GM08714 (cell line): Measurements from ENCODE around the gene JAG1.
A peak's percentile ranks its signal among the peaks of the same experiment; 100 is the strongest.

Experiments used
- H3K4me3 ChIP-seq: fragments of 200-500 bp; sonication (Bioruptor generic); 2 replicates; pipeline ENCODE4 v1.5.1; 2014; ENCODE audit warnings: mild to moderate bottlenecking, low read length, inconsistent platforms
- ZNF274 ChIP-seq: IDR thresholded peaks from 2 replicates; pipeline ENCODE4 v1.6.1; 2012; ENCODE audit warnings: mild to moderate bottlenecking, low read depth, low read length

Gene JAG1

GRCh38 chr20:10673842-10674683 lies at the start of gene JAG1:
Gene JAG1 (minus strand): TSS chr20:10673999. CDS start chr20:10673530, 469 bp downstream.
- peak within 1 kb of the TSS; percentile 81 for H3K4me3 ChIP-seq
- TF ChIP-seq ZNF274: no peak

GRCh38 chr20:10721976-10722375 lies 48.2 kb upstream of the JAG1 start:
- TF ChIP-seq ZNF274: no peak
- H3K4me3 ChIP-seq: no peak overlapping the region

GRCh38 chr20:10721137-10721896 lies 47.5 kb upstream of the JAG1 start:
- no peak overlapping the region for H3K4me3 ChIP-seq
- TF ChIP-seq ZNF274: no peak

GRCh38 chr20:10720565-10720964 lies 46.8 kb upstream of the JAG1 start:
- no peak for TF ChIP-seq ZNF274
- no peak overlapping the region for H3K4me3 ChIP-seq

- H3K4me3 ChIP-seq: no peak overlapping the region
- no peak for TF ChIP-seq ZNF274
These were observed 46.1 kb upstream of the JAG1 start for GRCh38 chr20:10719740-10720385.

- no peak for TF ChIP-seq ZNF274
- H3K4me3 ChIP-seq: no peak overlapping the region
These were observed 44.9 kb upstream of the JAG1 start for GRCh38 chr20:10718661-10719060.

- TF ChIP-seq ZNF274: no peak
- H3K4me3 ChIP-seq: no peak overlapping the region
These were observed 43.1 kb upstream of the JAG1 start for GRCh38 chr20:10716855-10717254.

GRCh38 chr20:10715035-10715434 lies 41.2 kb upstream of the JAG1 start:
- no peak overlapping the region for H3K4me3 ChIP-seq
- no peak for TF ChIP-seq ZNF274

GRCh38 chr20:10714236-10714975 lies 40.6 kb upstream of the JAG1 start:
- no peak for TF ChIP-seq ZNF274
- H3K4me3 ChIP-seq: no peak overlapping the region

- H3K4me3 ChIP-seq: no peak overlapping the region
These were observed 39.4 kb upstream of the JAG1 start for GRCh38 chr20:10713161-10713560.

GRCh38 chr20:10711903-10712451 lies 38.2 kb upstream of the JAG1 start:
- TF ChIP-seq ZNF274: no peak
- H3K4me3 ChIP-seq: no peak overlapping the region

More at GRCh38 chr20:10713161-10713560, 39.4 kb upstream of the JAG1 start:
- TF ChIP-seq ZNF274: no peak

GRCh38 chr20:10710991-10711775 lies 37.4 kb upstream of the JAG1 start:
- H3K4me3 ChIP-seq: no peak overlapping the region
- TF ChIP-seq ZNF274: no peak

GRCh38 chr20:10709916-10710315 lies 36.1 kb upstream of the JAG1 start:
- no peak for TF ChIP-seq ZNF274
- H3K4me3 ChIP-seq: no peak overlapping the region
